ENCODE results near the gene SUPT3H. TPM values are rescaled to one million over a fixed set of nuclear protein-coding genes. Genes with fewer than 3 reads are reported as not detected.

The SUPT3H gene
- total RNA-seq, 2 donors from 2014 or later = 2.5 to 4.5 TPM

- no peaks in the 10 kb centered on the region for H3K27me3 ChIP-seq
- no peak overlapping the region for H3K27ac ChIP-seq
- no peaks in the 10 kb centered on the region for H3K36me3 ChIP-seq
- no peak for TF ChIP-seq CTCF (IDR thresholded peaks at IDR 0.05)
- H3K4me1 ChIP-seq = no peaks in the 10 kb centered on the region
- H3K4me3 ChIP-seq = no peak overlapping the region
- no peak for DNase-seq (ENCODE audit: low spot score)
- no peaks in the 10 kb centered on the region for H3K9me3 ChIP-seq
These were observed 13.3 kb downstream of the SUPT3H start for GRCh38 chr6:45364466-45364865.

DNA sequence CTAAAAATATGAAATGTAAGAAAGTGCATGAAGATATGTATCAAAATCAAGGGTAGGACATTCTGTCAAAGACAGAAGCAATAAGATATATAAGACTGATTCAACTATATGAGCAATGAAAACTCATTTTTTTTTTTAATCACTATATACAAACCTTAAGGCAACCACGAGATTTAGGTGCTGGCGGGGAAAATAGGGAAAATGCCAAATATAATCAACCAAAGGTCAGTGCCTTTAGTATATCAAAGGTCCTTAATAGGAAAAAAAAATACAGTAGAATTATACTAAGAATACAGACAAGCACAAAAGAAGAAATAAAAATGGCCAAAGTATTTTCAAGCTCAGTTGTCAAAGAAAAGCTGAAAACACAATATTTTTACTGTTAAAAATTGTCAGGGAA, 24.1 kb downstream of the SUPT3H start:
- TF ChIP-seq CTCF (IDR thresholded peaks at IDR 0.05) = no peak
- H3K4me3 ChIP-seq = no peak overlapping the region
- H3K27me3 ChIP-seq = no peaks in the 10 kb centered on the region
- H3K27ac ChIP-seq = no peak overlapping the region
- DNase-seq (ENCODE audit: low spot score) = no peak
- H3K9me3 ChIP-seq = no peaks in the 10 kb centered on the region
- no peaks in the 10 kb centered on the region for H3K4me1 ChIP-seq
- H3K36me3 ChIP-seq = no peaks in the 10 kb centered on the region

DNA sequence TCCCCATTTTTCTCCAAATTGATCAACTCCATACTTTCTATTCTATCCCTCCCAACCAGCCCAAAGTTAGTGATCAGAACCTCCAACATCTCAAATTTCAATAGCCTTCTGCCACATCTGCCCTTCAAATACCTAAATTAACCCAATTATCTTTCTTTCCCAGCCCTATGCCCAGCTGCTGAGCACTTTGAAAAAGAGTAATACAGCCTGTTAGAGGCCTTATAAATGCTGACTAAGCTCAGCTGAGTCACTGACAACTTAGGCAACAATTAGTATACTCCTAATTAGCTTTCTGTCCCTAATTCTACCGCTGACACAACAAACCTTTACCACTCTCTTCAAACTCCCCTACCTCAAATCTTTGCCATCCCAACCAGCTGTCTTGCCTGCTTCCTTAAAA, 26.1 kb downstream of the SUPT3H start:
- no peak for TF ChIP-seq CTCF (IDR thresholded peaks at IDR 0.05)
- Histone ChIP-seq H3K27me3 (no peaks in the 10 kb centered on the region), H3K36me3 (no peaks in the 10 kb centered on the region), H3K27ac (no peak overlapping the region), H3K4me1 (no peaks in the 10 kb centered on the region), H3K4me3 (no peak overlapping the region), H3K9me3 (no peaks in the 10 kb centered on the region)
- no peak for DNase-seq (ENCODE audit: low spot score)

DNA sequence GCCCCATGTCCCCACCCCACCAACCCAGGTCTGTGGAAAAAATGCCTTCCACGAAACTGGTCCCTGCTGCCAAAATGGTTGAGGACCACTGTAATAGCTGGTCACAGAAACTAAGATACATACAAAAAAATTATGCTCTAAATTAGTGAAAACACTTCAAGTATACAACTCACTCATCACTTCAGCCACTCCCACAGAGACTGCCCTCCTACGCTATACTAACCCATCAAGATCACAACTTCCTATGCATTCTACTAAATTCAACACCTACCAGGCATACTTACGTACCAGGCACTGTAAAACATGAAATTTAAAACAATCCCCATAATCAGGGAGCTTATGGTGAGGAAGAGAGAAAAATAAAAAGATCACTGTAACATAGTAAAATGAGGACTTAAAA, 26.7 kb downstream of the SUPT3H start:
- no peak for DNase-seq (ENCODE audit: low spot score)
- Histone ChIP-seq H3K4me3 (no peak overlapping the region), H3K27ac (no peak overlapping the region), H3K4me1 (no peaks in the 10 kb centered on the region), H3K9me3 (no peaks in the 10 kb centered on the region), H3K27me3 (no peaks in the 10 kb centered on the region), H3K36me3 (no peaks in the 10 kb centered on the region)
- no peak for TF ChIP-seq CTCF (IDR thresholded peaks at IDR 0.05)

GRCh38 chr6:45350186-45350710, 27.5 kb downstream of the SUPT3H start:
- Histone ChIP-seq H3K4me3 (no peak overlapping the region), H3K27ac (no peak overlapping the region), H3K4me1 (no peaks in the 10 kb centered on the region), H3K9me3 (no peaks in the 10 kb centered on the region), H3K27me3 (no peaks in the 10 kb centered on the region), H3K36me3 (no peaks in the 10 kb centered on the region)
- no peak for DNase-seq (ENCODE audit: low spot score)
- no peak for TF ChIP-seq CTCF (IDR thresholded peaks at IDR 0.05)

GRCh38 chr6:45344900-45345299, 32.8 kb downstream of the SUPT3H start:
- no peaks in the 10 kb centered on the region for H3K27me3 ChIP-seq
- H3K4me3 ChIP-seq = no peak overlapping the region
- H3K36me3 ChIP-seq = no peaks in the 10 kb centered on the region
- no peaks in the 10 kb centered on the region for H3K4me1 ChIP-seq
- no peak overlapping the region for H3K27ac ChIP-seq
- no peak for TF ChIP-seq CTCF (IDR thresholded peaks at IDR 0.05)
- DNase-seq (ENCODE audit: low spot score) = no peak
- H3K9me3 ChIP-seq = no peaks in the 10 kb centered on the region

Measured in right atrium auricular region (tissue), 2 donors.